Measurements from ENCODE around the gene OR7G1.
"Not testable (repeated sequence)": the region's sequence is repeated elsewhere in the genome, so short reads cannot be mapped to it uniquely, and the experiment has no call there.

Gene OR7G1

GRCh38 chr19:9075064-9075949, 40.3 kb downstream of the OR7G1 start:
- no peak for DNase-seq

DNA sequence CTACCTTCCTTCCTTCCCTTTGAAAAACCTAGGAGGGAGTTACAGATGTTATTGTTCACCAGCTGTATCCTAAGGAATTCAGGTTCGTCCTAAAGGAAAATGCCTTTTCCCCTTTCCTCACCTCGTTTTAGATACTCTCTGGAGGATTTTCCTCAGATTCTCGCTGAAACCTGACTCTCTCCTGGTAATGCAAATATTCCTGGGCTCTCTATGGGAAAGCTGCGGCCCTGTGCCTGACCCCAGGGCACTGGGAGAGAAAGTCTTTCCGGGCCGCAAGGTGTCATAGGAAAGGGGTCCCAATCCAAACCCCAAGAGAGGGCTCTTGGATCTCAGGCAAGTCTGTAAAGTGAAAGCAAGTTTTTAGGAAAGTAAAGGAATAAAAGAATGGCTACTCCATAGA, 41.8 kb downstream of the OR7G1 start:
- no peak for DNase-seq

DNA sequence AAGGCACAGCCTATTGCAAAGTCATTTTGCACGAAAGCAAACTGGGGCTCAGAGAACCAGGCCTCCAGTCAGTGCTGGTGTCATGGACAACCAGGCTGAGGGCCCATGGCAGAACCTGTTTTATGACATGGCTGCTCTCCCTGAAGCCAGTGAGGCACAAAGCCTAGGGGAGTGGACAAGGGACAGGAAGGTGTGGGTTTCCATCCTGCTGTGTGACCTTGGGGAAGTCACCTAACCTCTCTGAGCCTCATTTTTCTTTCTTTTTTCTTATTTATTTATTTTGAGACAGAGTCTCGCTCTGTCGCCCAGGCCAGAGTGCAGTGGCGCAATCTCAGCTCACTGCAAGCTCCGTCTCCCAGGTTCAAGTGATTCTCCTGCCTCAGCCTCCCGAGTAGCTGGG, 43.8 kb downstream of the OR7G1 start:
- not testable (repeated sequence) for DNase-seq

GRCh38 chr19:9070066-9070465, 45.5 kb downstream of the OR7G1 start:
- DNase-seq: no peak

DNA sequence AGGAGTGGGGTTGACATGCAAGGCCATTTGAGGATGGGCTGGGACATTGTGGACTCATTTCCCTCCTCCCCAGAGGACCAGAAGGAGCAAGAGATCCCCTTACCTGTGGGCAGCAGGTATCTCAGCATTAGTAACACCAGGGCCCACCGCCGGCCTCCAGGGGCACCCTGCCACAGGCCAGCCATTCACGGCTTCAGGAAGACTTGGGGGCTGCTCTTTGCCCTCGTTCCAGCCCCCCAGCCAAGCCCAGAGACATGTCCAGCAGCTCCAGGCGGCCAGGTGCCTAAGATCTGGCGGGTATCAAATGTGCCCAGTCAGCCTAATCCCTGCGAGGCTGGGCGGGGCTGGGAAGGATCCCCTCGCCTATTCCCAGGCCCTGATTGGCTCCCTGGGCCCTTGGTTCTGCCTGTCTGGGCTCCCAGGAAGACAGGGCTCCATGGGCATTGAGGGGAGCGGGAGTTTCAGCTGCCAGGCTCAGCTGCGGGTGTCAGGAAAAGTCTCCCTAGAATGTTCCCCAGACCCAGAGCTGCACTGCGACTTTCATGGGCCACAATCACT, 50.0 kb downstream of the OR7G1 start:
- DNase-seq: no peak
